WI38 (cell line): ENCODE results near the gene PIP5KL1.

Experiments used
- H3K4me3 ChIP-seq: 2 replicates; pipeline ENCODE4 v1.5.1; 2011; ENCODE audit warnings: low read depth, mild to moderate bottlenecking, control low read depth, low read length
- TF ChIP-seq, protein P1 (sequence below): IDR thresholded peaks from 2 replicates; pipeline ENCODE4 v1.5.1; 2012; ENCODE audit warnings: low read depth, mild to moderate bottlenecking, control low read depth, low read length

The PIP5KL1 gene

DNA sequence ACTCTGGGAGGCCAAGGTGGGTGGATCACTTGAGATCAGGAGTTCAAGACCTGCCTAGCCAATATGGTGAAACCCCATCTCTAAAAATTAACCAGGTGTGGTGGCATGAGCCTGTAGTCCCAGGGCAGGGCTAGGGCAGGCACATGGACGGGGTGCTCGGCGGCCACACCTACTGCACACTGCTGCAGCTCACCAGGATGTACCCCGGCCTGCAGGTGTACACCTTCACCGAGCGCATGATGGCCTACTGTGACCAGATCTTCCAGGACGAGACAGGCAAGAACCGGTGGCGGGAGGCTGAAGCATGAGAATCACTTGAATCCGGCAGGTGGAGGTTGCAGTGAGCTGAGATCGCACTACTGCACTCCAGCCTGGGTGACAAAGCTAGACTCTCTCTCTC, 16.9 kb downstream of the PIP5KL1 start:
- TF ChIP-seq, protein P1, sequence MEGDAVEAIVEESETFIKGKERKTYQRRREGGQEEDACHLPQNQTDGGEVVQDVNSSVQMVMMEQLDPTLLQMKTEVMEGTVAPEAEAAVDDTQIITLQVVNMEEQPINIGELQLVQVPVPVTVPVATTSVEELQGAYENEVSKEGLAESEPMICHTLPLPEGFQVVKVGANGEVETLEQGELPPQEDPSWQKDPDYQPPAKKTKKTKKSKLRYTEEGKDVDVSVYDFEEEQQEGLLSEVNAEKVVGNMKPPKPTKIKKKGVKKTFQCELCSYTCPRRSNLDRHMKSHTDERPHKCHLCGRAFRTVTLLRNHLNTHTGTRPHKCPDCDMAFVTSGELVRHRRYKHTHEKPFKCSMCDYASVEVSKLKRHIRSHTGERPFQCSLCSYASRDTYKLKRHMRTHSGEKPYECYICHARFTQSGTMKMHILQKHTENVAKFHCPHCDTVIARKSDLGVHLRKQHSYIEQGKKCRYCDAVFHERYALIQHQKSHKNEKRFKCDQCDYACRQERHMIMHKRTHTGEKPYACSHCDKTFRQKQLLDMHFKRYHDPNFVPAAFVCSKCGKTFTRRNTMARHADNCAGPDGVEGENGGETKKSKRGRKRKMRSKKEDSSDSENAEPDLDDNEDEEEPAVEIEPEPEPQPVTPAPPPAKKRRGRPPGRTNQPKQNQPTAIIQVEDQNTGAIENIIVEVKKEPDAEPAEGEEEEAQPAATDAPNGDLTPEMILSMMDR: no peak
- no peak overlapping the region for H3K4me3 ChIP-seq

DNA sequence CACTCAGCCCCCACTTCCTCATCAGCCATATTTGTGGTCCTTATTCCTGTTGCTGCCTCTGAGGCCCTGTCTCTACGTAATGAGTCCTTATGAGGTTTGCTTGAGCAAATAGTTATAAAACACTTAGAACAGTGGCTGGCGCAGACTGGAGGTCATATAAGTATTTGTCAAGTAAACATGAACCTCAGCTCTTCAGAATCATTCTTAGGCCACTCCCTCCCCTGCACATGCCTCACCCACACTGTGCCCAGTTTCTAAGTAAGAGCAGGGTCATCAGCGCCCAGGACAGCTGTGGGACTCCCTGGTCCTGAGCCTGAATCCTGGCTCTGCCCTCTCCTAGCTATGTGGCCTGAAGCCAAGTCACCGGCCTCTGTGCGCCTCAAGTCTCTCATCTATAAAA, 17.7 kb downstream of the PIP5KL1 start:
- TF ChIP-seq, protein P1: no peak
- no peak overlapping the region for H3K4me3 ChIP-seq

DNA sequence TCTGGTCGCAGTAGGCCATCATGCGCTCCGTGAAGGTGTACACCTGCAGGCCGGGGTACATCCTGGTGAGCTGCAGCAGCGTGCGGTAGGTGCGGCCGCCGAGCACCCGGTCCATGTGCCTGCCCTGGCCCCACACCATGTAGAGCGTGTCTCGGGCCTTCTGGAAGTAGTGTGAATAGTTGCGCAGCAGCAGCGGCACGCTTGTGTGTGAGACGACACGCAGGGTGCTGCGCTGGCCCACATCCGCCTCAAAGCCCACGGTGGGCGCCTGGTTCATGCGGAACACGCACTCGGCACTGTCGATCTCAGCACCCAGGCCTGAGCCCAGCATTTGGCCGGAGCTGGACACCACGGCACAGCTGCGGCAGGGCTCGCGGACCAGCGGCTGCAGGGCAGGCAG, 18.3 kb downstream of the PIP5KL1 start:
- TF ChIP-seq, protein P1: no peak

DNA sequence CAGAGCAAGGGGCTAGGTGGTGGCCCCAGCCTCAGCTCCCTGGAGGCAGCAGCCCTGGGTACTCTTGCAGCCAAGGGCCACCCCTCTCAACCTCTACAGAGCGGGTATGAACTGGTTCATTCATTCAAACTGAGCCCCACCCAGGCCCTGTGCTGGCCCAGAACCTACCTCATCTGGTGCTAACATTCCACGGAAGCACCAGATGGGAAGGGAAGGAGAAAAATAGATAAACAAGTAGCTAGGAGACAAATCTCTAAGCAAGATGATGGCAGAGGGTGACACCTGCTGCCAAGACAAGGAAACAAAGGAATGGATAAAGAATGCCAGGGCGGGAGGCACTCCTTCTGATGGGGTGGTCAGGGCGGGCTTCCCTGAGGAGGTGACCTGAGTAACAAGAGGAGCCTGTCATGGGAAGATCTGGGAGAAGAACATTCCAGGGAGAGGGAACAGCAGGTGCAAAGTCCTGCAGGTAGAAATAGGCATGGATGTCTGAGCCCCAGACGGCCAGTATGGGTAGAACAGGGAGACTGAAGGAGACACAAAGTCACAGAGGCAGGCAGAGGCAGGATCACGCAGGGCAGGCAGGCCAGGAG, 19.9 kb downstream of the PIP5KL1 start:
- no peak overlapping the region for H3K4me3 ChIP-seq
- TF ChIP-seq, protein P1: no peak

More for the DNA sequence above, 18.3 kb downstream of the PIP5KL1 start:
- H3K4me3 ChIP-seq: no peak overlapping the region

DNA sequence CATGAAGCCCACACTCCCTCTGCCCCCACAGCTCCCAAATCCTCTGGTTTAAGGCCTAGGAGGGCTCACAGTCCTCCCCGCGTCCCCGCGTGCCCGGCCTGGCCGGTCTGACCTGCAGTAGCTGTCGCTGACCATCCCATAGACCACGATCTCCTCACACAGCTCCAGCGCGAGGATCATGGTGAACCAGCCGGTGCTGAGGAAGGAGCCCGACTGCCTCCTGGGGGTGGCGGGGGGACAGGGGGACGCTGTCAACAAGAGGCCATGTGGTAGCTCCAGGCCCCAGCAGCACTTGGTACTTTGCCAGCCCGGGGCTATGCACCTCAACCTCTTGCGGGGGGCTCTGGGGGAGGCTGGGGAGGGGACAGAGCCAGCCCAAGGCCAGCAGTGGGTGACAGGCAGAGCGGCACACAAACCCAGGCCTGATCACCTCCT, 20.7 kb downstream of the PIP5KL1 start:
- H3K4me3 ChIP-seq: no peak overlapping the region
- TF ChIP-seq, protein P1: no peak

DNA sequence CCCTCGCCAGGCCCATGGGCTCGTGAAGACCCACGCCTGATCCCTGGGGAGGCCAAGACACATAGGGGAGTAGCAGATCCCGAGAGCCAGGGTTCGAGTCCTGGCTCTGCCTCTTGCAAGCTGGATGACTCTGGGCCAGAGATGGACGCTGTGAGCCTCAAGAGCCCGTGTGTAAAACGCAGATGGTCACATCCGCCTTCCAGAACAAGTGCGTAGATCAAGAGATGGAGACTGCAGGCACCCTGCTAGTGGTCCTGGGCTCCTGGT, 22.0 kb downstream of the PIP5KL1 start:
- TF ChIP-seq, protein P1: no peak
- H3K4me3 ChIP-seq: no peak overlapping the region

DNA sequence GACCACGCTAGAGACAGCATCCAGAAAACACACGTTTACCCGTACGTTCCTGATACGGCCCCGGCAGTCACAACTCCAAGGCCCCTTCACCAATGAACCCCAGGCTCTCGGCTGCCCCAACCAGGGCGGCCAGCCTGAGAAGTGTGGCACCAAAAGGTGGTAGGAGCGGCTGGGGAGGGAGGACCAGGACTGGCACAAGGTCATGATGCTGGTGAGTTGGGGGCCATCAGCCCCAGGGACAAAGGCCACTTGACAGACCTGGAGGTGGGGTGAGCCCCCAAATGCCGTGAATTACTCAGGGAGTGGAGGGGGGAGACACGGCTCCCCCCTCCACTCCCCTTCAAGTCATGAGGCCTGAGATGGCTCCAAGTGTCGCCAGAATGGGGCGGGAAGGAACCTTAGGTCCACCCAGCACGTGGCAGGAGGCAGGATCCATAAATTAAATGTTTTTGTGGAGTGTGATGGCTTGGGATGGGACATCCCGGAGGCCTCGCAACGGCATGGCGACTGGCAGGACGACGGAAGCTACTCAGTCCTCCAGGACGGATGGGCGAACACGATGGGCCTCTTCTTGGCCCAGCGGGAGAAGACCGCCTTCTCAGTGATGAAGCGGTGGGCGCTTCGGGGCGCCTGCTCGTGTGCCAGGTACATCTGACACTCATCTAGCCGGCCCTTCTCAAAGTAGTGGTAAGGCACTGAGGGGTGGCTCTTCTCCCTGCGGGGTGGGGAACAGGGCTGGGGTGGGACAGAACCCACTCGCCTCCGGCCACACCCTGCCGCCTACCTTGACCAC, 22.5 kb downstream of the PIP5KL1 start:
- H3K4me3 ChIP-seq: no peak overlapping the region
- TF ChIP-seq, protein P1: no peak
